HG02840 (cell line): ENCODE measurements around the gene ELMO3.

Source experiments
- ATAC-seq: cut with Tn5 transposase; IDR thresholded peaks from one replicate; pipeline ENCODE4 v1.9.1; 2021; ENCODE audit warnings: mild to moderate bottlenecking, moderate library complexity, moderate number of reproducible peaks; ENCODE audit not compliant: unreplicated experiment, low FRiP score

The ELMO3 gene

GRCh38 chr16:67199011-67199807 is at the start of gene ELMO3:
TSS of gene ELMO3 (plus strand) at chr16:67199131. CDS start at chr16:67199327, 196 bp downstream.
- no peak for ATAC-seq

GRCh38 chr16:67149276-67150046 is 49.5 kb upstream of the ELMO3 start:
- no peak for ATAC-seq

- no peak for ATAC-seq
Observed at GRCh38 chr16:67150047-67150832, 48.7 kb upstream of the ELMO3 start.

- ATAC-seq: no peak
Observed at GRCh38 chr16:67150833-67151396, 48.0 kb upstream of the ELMO3 start, which contains the start of gene B3GNT9. TSS of gene B3GNT9 (minus strand) at chr16:67150998. CDS start at chr16:67150485, 513 bp downstream.

- no peak for ATAC-seq
Observed at GRCh38 chr16:67151431-67152097, 47.4 kb upstream of the ELMO3 start.

GRCh38 chr16:67154578-67155294 is 44.2 kb upstream of the ELMO3 start:
- ATAC-seq: no peak

- ATAC-seq: no peak
Observed at GRCh38 chr16:67155295-67156142, 43.4 kb upstream of the ELMO3 start.

- no peak for ATAC-seq
Observed at GRCh38 chr16:67156143-67156844, 42.6 kb upstream of the ELMO3 start.

GRCh38 chr16:67157106-67157748 is 41.7 kb upstream of the ELMO3 start:
- no peak for ATAC-seq

- ATAC-seq: no peak
Observed at GRCh38 chr16:67157892-67158635, 40.9 kb upstream of the ELMO3 start.

GRCh38 chr16:67158637-67159600 is 40.0 kb upstream of the ELMO3 start:
- ATAC-seq: peak; percentile 43

GRCh38 chr16:67161595-67162058 is 37.3 kb upstream of the ELMO3 start:
- no peak for ATAC-seq

- ATAC-seq: no peak
Observed at GRCh38 chr16:67162506-67163163, 36.3 kb upstream of the ELMO3 start.

GRCh38 chr16:67163164-67163998 is 35.5 kb upstream of the ELMO3 start:
- ATAC-seq: no peak
